ENCODE results near the gene ROCK1. TPM values are rescaled to one million over a fixed set of nuclear protein-coding genes. Genes with fewer than 3 reads are reported as not detected.

ROCK1 gene
- total and polyA plus RNA-seq, 2 of the 8 experiments (the other 6 are each of a cell fraction or from before 2014, with no cell fraction given) = 4.2 to 48.9 TPM

DNA sequence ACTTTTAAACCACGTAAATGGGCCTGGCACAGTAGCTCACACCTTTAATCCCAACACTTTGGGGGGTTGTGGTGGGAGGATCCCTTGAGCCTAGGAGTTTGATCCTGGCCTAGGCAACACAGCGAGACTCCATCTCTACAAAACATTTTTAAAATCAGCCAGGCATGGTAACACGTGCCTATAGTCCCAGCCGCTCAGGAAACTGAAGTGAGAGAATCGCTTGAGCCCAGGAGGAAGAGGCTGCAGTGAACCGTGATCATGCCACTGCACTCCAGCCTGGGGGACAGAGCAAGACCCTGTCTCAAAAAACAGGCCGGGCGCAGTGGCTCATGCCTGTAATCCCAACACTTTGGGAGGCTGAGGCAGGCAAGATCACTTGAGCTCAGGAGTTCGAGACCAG lies 12.2 kb downstream of the ROCK1 start:
- Histone ChIP-seq H4K91ac (replicated peaks; ENCODE audit: insufficient read length, low read length) (no peak overlapping the region), H3K23ac (ENCODE audit: insufficient read length) (no peak overlapping the region), H3K18ac (ENCODE audit: extremely low read depth, low read length) (no peak overlapping the region), H2BK5ac (ENCODE audit: low read depth, low read length) (no peak overlapping the region), H2AK5ac (ENCODE audit: low read depth, low read length) (no peak overlapping the region), H3K79me2 (ENCODE audit: control insufficient read depth in 1 of 2, insufficient read depth in 2 of 2, low read length in 2 of 2) (peaks cover 0 to 95% of the 10 kb centered on the region in 2 experiments; a peak in 3 of 4 replicates), H4K8ac (ENCODE audit: extremely low read depth, insufficient read depth, low read length) (no peak overlapping the region), H2AFZ (ENCODE audit: low read length) (no peak overlapping the region), H3K4ac (replicated peaks; ENCODE audit: insufficient read length, low read depth, low read length) (no peak overlapping the region), H2BK120ac (replicated peaks; ENCODE audit: low read depth, low read length) (no peak overlapping the region), H2BK20ac (ENCODE audit: low read length) (no peak overlapping the region), H3K4me3 (ENCODE audit: extremely low read depth in 1 of 4, insufficient read depth in 2 of 4, low read depth in 3 of 4, low read length in 4 of 4) (no peak overlapping the region), H3K14ac (ENCODE audit: insufficient read length) (no peak overlapping the region), H3K4me1 (replicated peaks in 1 of 4; ENCODE audit: control insufficient read depth in 3 of 4, insufficient read depth in 4 of 4, low read length in 3 of 4) (no peaks in the 10 kb centered on the region), H3K56ac (replicated peaks; ENCODE audit: insufficient read length, low read depth, low read length) (no peak overlapping the region), H3K27ac (ENCODE audit: low read depth, low read length) (no peak overlapping the region), H3K79me1 (ENCODE audit: low read depth, low read length) (no peaks in the 10 kb centered on the region; the same call in 1 of the 2 replicates), H4K5ac (ENCODE audit: insufficient read length, low read depth, low read length) (no peak overlapping the region), H3K27me3 (replicated peaks in 1 of 4; ENCODE audit: control insufficient read depth in 3 of 4, extremely low read depth in 1 of 4, insufficient read depth in 3 of 4, low read length in 3 of 4) (no peaks in the 10 kb centered on the region), H4K20me1 (replicated peaks in 1 of 2; ENCODE audit: control insufficient read depth in 1 of 2, insufficient read depth in 2 of 2, low read length in 2 of 2) (peaks cover 0 to 5% of the 10 kb centered on the region in 2 experiments), H2BK12ac (ENCODE audit: low read depth, low read length) (no peak overlapping the region), H3K23me2 (ENCODE audit: low read depth, low read length) (no peaks in the 10 kb centered on the region), H2BK15ac (ENCODE audit: low read length) (no peak overlapping the region), H3K9ac (replicated peaks in 1 of 4; ENCODE audit: extremely low read depth in 1 of 4, low read depth in 3 of 4, low read length in 3 of 4) (no peak overlapping the region), H3K4me2 (ENCODE audit: insufficient read depth in 1 of 2, low read depth in 2 of 2, low read length in 2 of 2) (no peak overlapping the region), H3K36me3 (ENCODE audit: control insufficient read depth in 2 of 4, insufficient read depth in 4 of 4, low read length in 3 of 4) (no peaks in the 10 kb centered on the region), H3K9me3 (ENCODE audit: insufficient read depth in 2 of 2, low read depth in 1 of 2, low read length in 1 of 2) (no peaks in the 10 kb centered on the region)
- TF ChIP-seq CHD2 (IDR thresholded peaks at IDR 0.05; ENCODE audit: low read length) (no peak), POLR2A (IDR thresholded peaks at IDR 0.05; ENCODE audit: control extremely low read depth in 1 of 2, low read depth in 2 of 2, low read length in 2 of 2) (no peak), KDM5A (IDR thresholded peaks at IDR 0.05; ENCODE audit: low read length) (no peak), TCF12 (IDR thresholded peaks at IDR 0.05; ENCODE audit: low read depth, low read length) (no peak), TAF7 (optimal IDR thresholded peaks at IDR 0.05; ENCODE audit: borderline replicate concordance, low read depth, low read length) (no peak), SIRT6 (IDR thresholded peaks at IDR 0.05; ENCODE audit: low read length) (no peak), GTF2F1 (IDR thresholded peaks at IDR 0.05; ENCODE audit: borderline replicate concordance, low read depth, low read length) (no peak), CEBPB (IDR thresholded peaks at IDR 0.05; ENCODE audit: low read depth, low read length) (no peak), POLR2AphosphoS5 (IDR thresholded peaks at IDR 0.05; ENCODE audit: low read depth, low read length) (no peak), CBX5 (IDR thresholded peaks at IDR 0.05; ENCODE audit: low read depth, low read length) (no peak), SUZ12 (IDR thresholded peaks at IDR 0.05; ENCODE audit: low read length) (no peak), SIN3A (conservative IDR thresholded peaks at IDR 0.05 in 1 of 2, IDR thresholded peaks at IDR 0.05 in 1 of 2; ENCODE audit: low read depth in 1 of 2, low read length in 2 of 2) (no peak), JUN (IDR thresholded peaks at IDR 0.05; ENCODE audit: low read depth, low read length) (no peak), YY1 (IDR thresholded peaks at IDR 0.05; ENCODE audit: low read depth, low read length) (no peak), GABPA (IDR thresholded peaks at IDR 0.05; ENCODE audit: borderline replicate concordance, insufficient read depth, low read length) (no peak)
- ChIA-PET CTCF (ENCODE audit: partially characterized antibody) (interaction anchor here (1.2 kb wide), 1 partner anchor 80 kb away, joined by 3 read pairs; no protein-coding TSS in a partner anchor), POLR2A (ENCODE audit: partially characterized antibody) (no interaction called here)
- 89% methylated on average over 9 of the region's 9 CpGs; no CpG with 5 or more reads in 1 of the 2 experiments for WGBS, 2 experiments (ENCODE audit: extremely low coverage in 1 of 2, insufficient coverage in 1 of 2, insufficient read length in 1 of 2, insufficient replicate concordance in 2 of 2, low coverage in 1 of 2, low lambda C conversion rate in 2 of 2, missing lambda C conversion rate in 1 of 2)
- FAIRE-seq (no peak), DNase-seq (ENCODE audit: low read depth in 1 of 2, low spot score in 2 of 2) (no peak)

Measured in H1 (cell line).